WTC11 (cell line): Measurements from ENCODE around the gene FTCD. TPM values are rescaled to one million over a fixed set of nuclear protein-coding genes. Genes with fewer than 3 reads are reported as not detected.

Source experiments
- ATAC-seq: fragments of 200-7000 bp; cut with Tn5 transposase; 2 replicates; pipeline ENCODE4 v1.10.0; 2021; ENCODE audit warnings: mild to moderate bottlenecking, moderate library complexity
- CTCF ChIA-PET: fragments of 300-600 bp; sonication (Branson Sonifier 250); formaldehyde crosslinking; loops from one replicate; lab custom pipeline; 2021; ENCODE audit warnings: antibody characterized with exemption; lab: Charles Lee
- POLR2A ChIA-PET: fragments of 350-600 bp; sonication (Branson Sonifier 250); formaldehyde crosslinking; loops from one replicate; lab custom pipeline; 2021; ENCODE audit warnings: antibody characterized with exemption; lab: Charles Lee
- DNase-seq: peaks from one replicate; pipeline ENCODE4 v3.0.0; 2021; ENCODE audit warnings: low spot score
- H3K27ac Mint-ChIP-seq: 2 replicates; pipeline ENCODE4 v1.8.0; 2021; ENCODE audit warnings: mixed read lengths
- H3K27me3 Mint-ChIP-seq: 2 replicates; pipeline ENCODE4 v1.8.0; 2021; ENCODE audit warnings: low read depth, mild to moderate bottlenecking, moderate library complexity, mixed read lengths
- H3K36me3 Mint-ChIP-seq: 2 replicates; pipeline ENCODE4 v1.8.0; 2021; ENCODE audit warnings: mixed read lengths
- H3K4me1 Mint-ChIP-seq: 2 replicates; pipeline ENCODE4 v1.8.0; 2022; ENCODE audit warnings: mixed read lengths
- H3K4me3 Mint-ChIP-seq: 2 replicates; pipeline ENCODE4 v1.8.0; 2021; ENCODE audit warnings: mild to moderate bottlenecking, moderate library complexity, mixed read lengths
- H3K9me3 Mint-ChIP-seq: 2 replicates; pipeline ENCODE4 v1.8.0; 2021; ENCODE audit warnings: mixed read lengths
- ERG ChIP-seq: fragments of 250-450 bp; sonication (Bioruptor Pico); IDR thresholded peaks from 2 replicates; pipeline ENCODE4 v1.8.0; 2021; ENCODE audit warnings: mild to moderate bottlenecking
- HMGA2 ChIP-seq: fragments of 250-450 bp; sonication (Bioruptor Pico); IDR thresholded peaks from 2 replicates; pipeline ENCODE4 v1.4.0; 2021; ENCODE audit warnings: mild to moderate bottlenecking, moderate library complexity
- MLX ChIP-seq: sonication (generic); formaldehyde crosslinking; IDR thresholded peaks from 2 replicates; pipeline ENCODE4 v1.8.1; 2023; ENCODE audit warnings: mild to moderate bottlenecking, missing genetic modification reagents, moderate library complexity
- PRDM15 ChIP-seq: sonication (generic); formaldehyde crosslinking; IDR thresholded peaks from 2 replicates; pipeline ENCODE4 v1.8.0; 2022; ENCODE audit warnings: missing genetic modification reagents
- TCF7 ChIP-seq: sonication (generic); formaldehyde crosslinking; IDR thresholded peaks from 2 replicates; pipeline ENCODE4 v1.8.0; 2022; ENCODE audit warnings: mild to moderate bottlenecking, low read depth, missing genetic modification reagents, moderate library complexity
- TEAD1 ChIP-seq: sonication (generic); formaldehyde crosslinking; IDR thresholded peaks from 2 replicates; pipeline ENCODE4 v1.8.0; 2022; ENCODE audit warnings: mild to moderate bottlenecking, missing genetic modification reagents
- TEAD4 ChIP-seq: sonication (generic); formaldehyde crosslinking; IDR thresholded peaks from 2 replicates; pipeline ENCODE4 v1.8.0; 2022; ENCODE audit warnings: mild to moderate bottlenecking, missing genetic modification reagents
- TP53 ChIP-seq: sonication (generic); formaldehyde crosslinking; IDR thresholded peaks from 2 replicates; pipeline ENCODE4 v1.8.1; 2023; ENCODE audit warnings: mild to moderate bottlenecking, missing genetic modification reagents
- ZMAT4 ChIP-seq: fragments of 250-450 bp; sonication (Bioruptor Pico); IDR thresholded peaks from 2 replicates; pipeline ENCODE4 v1.9.0; 2021; ENCODE audit warnings: mild to moderate bottlenecking
- ZNF121 ChIP-seq: sonication (generic); formaldehyde crosslinking; IDR thresholded peaks from 2 replicates; pipeline ENCODE4 v1.8.0; 2023; ENCODE audit warnings: missing genetic modification reagents
- ZNF532 ChIP-seq: fragments of 250-450 bp; sonication (Bioruptor Pico); IDR thresholded peaks from 2 replicates; pipeline ENCODE4 v1.9.0; 2021; ENCODE audit warnings: mild to moderate bottlenecking, borderline replicate concordance
- total RNA-seq: library from RNA; stranded (reverse); gene quantifications from 3 replicates; pipeline ENCODE4 v1.2.3, GENCODE V29; 2021

The FTCD gene
- total RNA-seq, 1 experiment from 2014 or later, result 6.1 TPM

GRCh38 chr21:46100426-46100825 lies 55.0 kb downstream of the FTCD start (continued):
- TF ChIP-seq ZNF532 (CRISPR knock-in tag), result no peak

- ChIA-PET CTCF (interaction anchor here (5.0 kb wide), 1 partner anchor 128 kb away, joined by 33 read pairs; no protein-coding TSS in a partner anchor), POLR2A (no interaction called here)
- ATAC-seq (no peak), DNase-seq (no peak)
- Mint-ChIP-seq H3K27me3 (peaks cover 8% of the 10 kb centered on the region), H3K27ac (no peak overlapping the region), H3K4me3 (no peak overlapping the region; the same call in 1 of the 2 replicates), H3K36me3 (peaks cover 43% of the 10 kb centered on the region), H3K4me1 (peaks cover 6% of the 10 kb centered on the region)
- TF ChIP-seq TP53 (CRISPR knock-in tag), result no peak
- 0 out of 2 replicates have a peak, but pooled peaks have one; percentile 29 for TF ChIP-seq ZNF121 (CRISPR knock-in tag)
- TF ChIP-seq, all 79 proteins: peak for 1
- peaks cover 37% of the 10 kb centered on the region for H3K9me3 Mint-ChIP-seq
Observed at GRCh38 chr21:46100020-46100419, 55.4 kb downstream of the FTCD start.

GRCh38 chr21:46099476-46099875 lies 55.9 kb downstream of the FTCD start:
- peaks cover 37% of the 10 kb centered on the region for H3K9me3 Mint-ChIP-seq
- peaks cover 6% of the 10 kb centered on the region for H3K4me1 Mint-ChIP-seq
- peaks cover 41% of the 10 kb centered on the region for H3K36me3 Mint-ChIP-seq
- peak; percentile 14 for ATAC-seq
- peak; percentile 51 for DNase-seq
- ChIA-PET CTCF (interaction anchor here (1.0 to 5.0 kb wide), 4 partner anchors 44 to 176 kb away, joined by 3 to 33 read pairs (median 4); no protein-coding TSS in a partner anchor), POLR2A (no interaction called here)
- peaks cover 8% of the 10 kb centered on the region for H3K27me3 Mint-ChIP-seq
- no peak overlapping the region for H3K27ac Mint-ChIP-seq
- TF ChIP-seq ERG (CRISPR knock-in tag), result no peak
- no peak for TF ChIP-seq TEAD4
- TF ChIP-seq MLX (CRISPR knock-in tag), result no peak
- TF ChIP-seq TCF7, result no peak
- no peak for TF ChIP-seq PRDM15 (CRISPR knock-in tag)
- no peak for TF ChIP-seq ZMAT4 (CRISPR knock-in tag)
- TF ChIP-seq TEAD1 (CRISPR knock-in tag), result no peak
- no peak for TF ChIP-seq HMGA2 (CRISPR knock-in tag)
- peak overlapping the region; percentile 76 for H3K4me3 Mint-ChIP-seq
